ENCODE results near the gene ZNF710.

- TF ChIP-seq CTCF (IDR thresholded peaks at IDR 0.05 in 8 of 11, conservative IDR thresholded peaks at IDR 0.05 in 3 of 11) (no peak), POLR2AphosphoS5 (IDR thresholded peaks at IDR 0.05) (no peak), POLR2A (IDR thresholded peaks at IDR 0.05) (no peak)
These were observed 15.6 kb downstream of the ZNF710 start for GRCh38 chr15:90016721-90017120.
